Fibroblast of skin of back (primary cell): Measurements from ENCODE around the gene HEPHL1. TPM values are rescaled to one million over a fixed set of nuclear protein-coding genes. Genes with fewer than 3 reads are reported as not detected.
"Not testable (repeated sequence)": the region's sequence is repeated elsewhere in the genome, so short reads cannot be mapped to it uniquely, and the experiment has no call there.

Experiments used
- DNase-seq: peaks from one replicate; pipeline ENCODE4 v3.0.0-alpha.2; 2013
- polyA plus RNA-seq, 2 experiments: library from polyadenylated mRNA; unstranded; fragments of 120-200 nt; gene quantifications; one replicate each; pipeline ENCODE4 v1.2.1, GENCODE V29; 2013; ENCODE audit not compliant: insufficient read length in 2 of 2

Gene HEPHL1, protein sequence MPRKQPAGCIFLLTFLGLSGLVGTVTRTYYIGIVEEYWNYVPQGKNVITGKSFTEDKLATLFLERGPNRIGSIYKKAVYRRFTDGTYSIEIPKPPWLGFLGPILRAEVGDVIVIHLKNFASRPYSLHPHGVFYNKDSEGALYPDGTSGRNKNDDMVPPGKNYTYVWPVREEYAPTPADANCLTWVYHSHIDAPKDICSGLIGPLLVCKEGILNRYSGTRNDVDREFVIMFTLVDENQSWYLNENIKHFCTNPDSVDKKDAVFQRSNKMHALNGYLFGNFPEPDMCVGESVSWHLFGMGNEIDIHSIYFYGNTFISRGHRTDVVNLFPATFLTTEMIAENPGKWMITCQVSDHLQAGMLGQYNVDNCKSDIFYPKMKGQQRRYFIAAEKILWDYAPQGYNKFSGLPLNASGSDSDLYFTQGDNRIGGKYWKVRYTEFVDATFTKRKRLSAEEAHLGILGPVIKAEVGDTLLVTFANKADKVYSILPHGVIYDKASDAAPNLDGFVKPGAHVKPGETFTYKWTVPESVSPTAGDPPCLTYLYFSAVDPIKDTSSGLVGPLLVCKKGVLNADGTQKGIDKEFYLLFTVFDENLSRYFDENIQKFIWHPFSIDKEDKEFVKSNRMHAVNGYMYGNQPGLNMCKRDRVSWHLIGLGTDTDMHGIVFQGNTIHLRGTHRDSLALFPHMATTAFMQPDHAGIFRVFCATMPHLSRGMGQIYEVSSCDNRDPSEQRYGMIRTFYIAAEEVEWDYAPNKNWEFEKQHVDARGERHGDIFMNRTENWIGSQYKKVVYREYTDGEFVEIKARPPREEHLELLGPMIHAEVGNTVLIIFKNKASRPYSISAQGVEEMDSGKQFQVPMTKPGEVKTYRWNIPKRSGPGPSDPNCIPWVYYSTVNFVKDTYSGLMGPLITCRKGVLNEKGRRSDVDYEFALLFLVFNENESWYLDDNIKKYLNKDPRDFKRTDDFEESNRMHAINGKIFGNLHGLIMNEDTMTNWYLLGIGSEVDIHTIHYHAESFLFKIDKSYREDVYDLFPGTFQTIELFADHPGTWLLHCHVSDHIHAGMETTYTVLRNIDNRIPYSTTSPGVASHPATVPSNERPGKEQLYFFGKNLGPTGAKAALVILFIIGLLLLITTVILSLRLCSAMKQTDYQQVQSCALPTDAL
- polyA plus RNA-seq (2013, experiment 1 of 2; ENCODE audit: insufficient read length), result not detected
- polyA plus RNA-seq (2013, experiment 2 of 2; ENCODE audit: insufficient read length), result 0.02 TPM

- DNase-seq, result no peak
These were observed at the start of gene HEPHL1 for GRCh38 chr11:94020777-94021481. HEPHL1 (plus strand) TSS chr11:94021354; CDS start chr11:94021369, 15 bp downstream.

DNA sequence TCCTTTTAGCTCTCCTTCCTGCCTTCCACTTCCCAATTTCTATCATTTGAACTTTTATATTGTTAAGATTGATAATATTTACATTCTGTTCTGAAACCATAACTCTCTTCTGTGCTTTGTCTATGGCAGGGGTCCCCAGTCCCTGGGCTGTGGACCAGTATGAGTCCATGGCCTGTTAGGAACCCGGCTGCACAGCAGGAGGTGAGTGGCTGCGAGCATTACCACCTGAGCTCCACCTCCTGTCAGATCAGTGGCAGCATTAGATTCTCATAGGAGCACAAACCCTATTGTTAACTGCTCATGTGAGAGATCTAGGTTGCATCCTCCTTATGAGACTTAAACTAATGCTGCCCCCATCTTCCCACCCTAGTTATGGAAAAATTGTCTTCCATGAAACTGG, 48.4 kb upstream of the HEPHL1 start:
- DNase-seq, result no peak

- not testable (repeated sequence) for DNase-seq
These were observed 47.7 kb upstream of the HEPHL1 start for GRCh38 chr11:93973322-93974051.

GRCh38 chr11:93974759-93975158, 46.4 kb upstream of the HEPHL1 start:
- DNase-seq, result no peak

DNA sequence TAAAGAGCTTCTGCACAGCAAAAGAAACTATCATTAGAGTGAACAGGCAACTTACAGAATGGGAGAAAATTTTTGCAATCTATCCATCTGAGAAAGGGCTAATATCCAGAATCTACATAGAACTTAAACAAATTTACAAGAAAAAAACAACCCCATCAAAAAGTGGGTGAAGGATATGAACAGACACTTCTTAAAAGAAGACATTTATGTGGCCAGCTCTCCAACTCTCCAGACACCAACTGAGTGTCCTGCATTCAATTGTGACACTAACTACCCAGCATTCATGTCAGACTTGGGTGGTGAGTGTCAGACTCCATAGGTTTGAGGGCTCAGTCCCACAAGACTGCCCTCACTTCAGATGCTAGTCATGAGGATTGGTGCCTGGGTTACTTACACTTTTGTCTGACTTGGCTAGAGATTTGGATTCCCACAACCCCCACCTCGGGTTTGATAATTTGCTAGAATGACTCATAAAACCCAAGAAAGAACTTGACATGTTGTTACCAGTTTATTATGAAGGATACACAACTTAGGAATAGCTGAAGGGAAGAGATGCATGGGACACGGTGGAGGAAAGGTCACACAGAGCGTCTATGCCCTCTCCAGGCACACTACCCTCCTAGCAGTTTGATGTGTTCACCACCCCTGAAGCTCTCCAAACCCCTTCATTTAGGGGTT, 44.4 kb upstream of the HEPHL1 start:
- DNase-seq, result not testable (repeated sequence)

- no peak for DNase-seq
These were observed 37.5 kb upstream of the HEPHL1 start for GRCh38 chr11:93983542-93984195.

DNA sequence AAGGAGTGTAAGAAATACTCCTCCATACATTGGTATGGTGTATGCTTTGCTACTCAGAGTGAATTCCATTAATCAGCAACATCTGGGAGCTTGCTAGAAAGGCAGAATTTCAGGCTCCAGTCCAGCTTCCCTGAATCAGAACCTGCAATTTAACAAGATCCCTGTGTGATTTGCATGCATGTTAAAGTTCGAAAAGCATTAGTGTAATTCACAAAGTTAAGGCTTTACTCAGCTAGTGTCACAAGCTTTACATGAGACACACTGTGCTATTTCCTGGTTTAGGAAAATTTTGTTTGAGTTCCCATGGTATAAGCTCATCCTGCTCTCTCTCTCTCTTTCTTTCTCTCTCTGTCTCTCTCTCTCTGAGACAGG, 37.0 kb upstream of the HEPHL1 start:
- no peak for DNase-seq

DNA sequence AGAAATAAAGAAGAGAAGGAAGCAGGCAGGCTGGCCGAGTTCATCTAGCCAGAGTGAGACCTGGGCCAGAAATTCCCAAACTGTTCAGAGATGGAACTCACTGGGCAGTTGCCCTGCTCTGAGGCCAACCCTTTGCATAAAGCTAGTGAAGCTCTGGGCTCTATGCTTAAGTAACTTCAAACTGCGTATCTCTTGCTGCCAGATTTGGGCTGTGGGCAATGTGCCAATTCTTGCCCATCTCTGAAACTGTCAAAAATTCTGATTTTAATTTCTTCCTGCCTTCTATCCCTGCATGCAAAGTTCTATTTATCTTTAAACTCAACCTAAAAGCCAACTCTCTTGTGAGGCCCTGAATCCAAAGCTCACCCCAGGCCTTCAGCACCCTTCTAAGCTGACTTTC, 36.2 kb upstream of the HEPHL1 start:
- no peak for DNase-seq

DNA sequence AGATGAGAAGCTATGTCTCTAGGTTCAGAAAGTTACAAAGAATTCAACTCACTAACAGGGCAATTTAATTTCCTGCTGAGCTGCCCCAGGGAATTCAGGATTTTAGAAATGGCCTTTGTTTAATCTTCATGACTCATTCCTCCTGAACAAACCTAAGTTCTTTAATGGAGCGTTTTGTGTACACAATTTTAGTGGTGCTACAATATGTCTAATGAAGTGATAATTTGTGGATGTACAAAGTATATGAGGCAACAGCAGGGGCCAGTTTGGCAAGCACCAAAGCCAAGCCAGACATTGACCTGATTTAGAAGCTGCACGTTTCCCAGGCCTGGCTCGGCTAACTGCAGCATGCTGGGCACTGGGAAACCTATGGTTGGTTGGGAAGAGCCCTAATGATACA, 34.4 kb upstream of the HEPHL1 start:
- peak; percentile 5 for DNase-seq

- DNase-seq, result no peak
These were observed 32.7 kb upstream of the HEPHL1 start for GRCh38 chr11:93988455-93988854.

DNA sequence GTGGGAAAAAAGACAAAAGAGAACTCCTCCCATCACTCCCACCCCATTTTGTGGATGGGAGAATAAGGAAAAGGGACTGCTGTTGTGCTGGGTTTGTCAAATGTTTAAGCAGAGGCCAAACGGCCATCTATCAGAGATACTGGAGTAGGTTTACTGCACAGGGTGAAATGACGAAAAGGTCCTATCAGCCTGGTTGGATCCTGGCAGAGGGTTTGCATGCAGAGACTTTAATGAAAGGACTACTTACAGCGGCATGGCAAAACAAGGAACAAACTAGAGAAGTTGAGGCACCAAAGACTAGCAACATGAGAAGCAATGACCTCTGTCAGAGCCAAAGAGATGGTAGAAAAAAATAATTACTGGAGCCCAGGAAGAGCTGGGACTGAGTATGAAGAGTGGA, 32.2 kb upstream of the HEPHL1 start:
- no peak for DNase-seq

DNA sequence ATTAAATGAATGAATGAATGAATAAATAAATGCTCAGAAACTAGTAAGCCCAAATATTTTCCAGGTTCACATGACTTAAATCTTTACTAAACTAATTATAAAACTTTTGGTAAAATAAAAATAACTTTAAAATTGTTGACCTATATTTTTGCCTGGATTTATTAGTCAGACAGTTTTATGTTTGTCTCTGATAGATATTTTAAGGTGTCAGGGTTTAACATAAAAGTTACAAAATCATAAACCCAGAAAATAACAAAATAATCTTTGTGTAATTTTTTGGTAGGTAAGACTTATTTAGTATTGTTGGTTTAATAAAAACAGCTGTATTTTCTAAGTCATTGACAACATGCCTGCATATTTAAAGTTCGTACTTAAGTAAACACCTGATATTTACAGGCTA, 27.4 kb upstream of the HEPHL1 start:
- no peak for DNase-seq

DNA sequence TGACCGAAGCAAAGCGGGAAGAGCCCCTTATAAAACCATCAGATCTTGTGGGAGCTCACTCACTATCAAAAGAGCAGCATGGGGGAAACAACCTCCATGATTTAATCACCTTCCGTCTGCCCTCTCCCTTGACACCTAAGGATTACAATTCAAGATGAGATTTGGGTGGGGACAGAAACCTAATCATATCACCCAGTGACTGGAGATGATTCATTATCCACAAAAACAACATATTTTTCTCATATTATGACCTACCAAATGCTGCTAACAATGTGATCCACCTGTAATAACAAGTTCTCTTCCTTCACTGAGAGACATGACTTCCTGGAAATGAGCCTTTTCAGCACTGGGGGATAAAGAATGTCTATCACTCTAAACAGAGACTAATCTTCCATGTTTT, 23.4 kb upstream of the HEPHL1 start:
- DNase-seq, result no peak

GRCh38 chr11:94000659-94001058, 20.5 kb upstream of the HEPHL1 start:
- DNase-seq, result no peak

DNA sequence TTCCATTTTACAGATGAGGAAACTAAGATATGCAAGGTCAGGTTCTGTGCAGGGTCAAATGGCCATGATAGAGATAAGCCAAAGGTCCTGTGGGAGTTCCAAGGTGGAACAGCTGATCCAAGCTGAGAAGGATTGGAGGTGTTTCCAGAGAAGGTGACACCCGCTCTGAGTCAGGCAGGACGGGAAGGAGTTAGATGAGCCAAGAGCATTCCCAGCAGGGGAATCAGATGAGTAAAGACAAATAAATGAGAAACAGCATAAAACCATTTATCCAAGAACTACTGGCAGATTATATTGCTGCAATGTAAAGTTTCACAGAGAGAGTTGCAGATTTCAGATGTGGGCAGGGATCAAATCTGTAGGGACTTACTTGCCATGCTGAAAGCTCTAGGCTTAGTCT, 18.9 kb upstream of the HEPHL1 start:
- peak; percentile 2 for DNase-seq

- DNase-seq, result no peak
These were observed 13.7 kb upstream of the HEPHL1 start for GRCh38 chr11:94007426-94007825.

DNA sequence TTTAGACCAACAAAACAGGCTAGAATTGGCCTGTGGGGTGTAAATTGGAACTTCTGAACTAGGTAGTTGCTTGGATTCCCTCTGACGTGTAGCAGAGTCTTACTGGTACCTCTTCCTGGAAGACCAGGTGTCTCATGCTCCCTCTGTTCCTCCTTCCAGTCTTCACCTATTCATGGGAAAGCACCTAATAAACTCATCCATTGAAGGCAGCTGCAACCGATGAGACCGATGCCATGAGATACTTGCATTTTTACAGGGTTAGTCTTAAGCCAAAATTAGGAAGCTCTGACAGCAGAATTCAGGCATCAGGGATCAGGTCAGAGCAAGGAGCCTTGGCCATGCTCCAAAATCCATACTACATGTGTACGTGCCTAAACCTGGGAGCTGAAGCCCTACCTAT, 13.2 kb upstream of the HEPHL1 start:
- DNase-seq, result no peak

GRCh38 chr11:94010136-94010535, 11.0 kb upstream of the HEPHL1 start:
- no peak for DNase-seq

GRCh38 chr11:94011478-94011877, 9.7 kb upstream of the HEPHL1 start:
- DNase-seq, result no peak

DNA sequence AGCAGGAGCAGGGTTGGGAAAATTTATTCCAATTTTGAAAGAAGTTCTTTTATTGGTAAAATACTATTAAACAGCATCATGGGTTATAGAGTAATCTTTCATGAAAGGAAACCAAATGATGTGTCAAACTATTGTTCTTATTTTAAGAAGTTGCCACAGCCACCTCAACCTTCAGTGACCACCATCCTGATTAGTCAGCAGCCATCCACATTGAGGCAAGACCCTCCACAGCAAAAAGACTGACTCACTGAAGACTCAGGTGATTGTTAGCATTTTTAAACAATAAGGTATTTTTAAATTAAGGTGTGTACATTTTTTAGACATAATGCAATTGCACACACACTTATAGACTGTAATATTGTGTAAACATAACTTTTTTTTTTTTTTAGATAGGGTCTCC, 3.7 kb upstream of the HEPHL1 start:
- DNase-seq, result peak; percentile 4
